Esophagus squamous epithelium (tissue), 4 donors: Measurements from ENCODE around the gene WBP1.

Experiments
- CTCF ChIP-seq, 6 experiments: fragments of 450-650 bp in 4 of 6; fragments of 200-600 bp in 2 of 6; sonication (generic) in 2 of 6; IDR thresholded peaks; one replicate each; pipeline ENCODE4 v1.5.1; 2016 to 2019; ENCODE audit warnings: antibody characterized with exemption in 6 of 6, mild to moderate bottlenecking in 4 of 6, moderate library complexity in 4 of 6
- POLR2A ChIP-seq, 4 donors: fragments of 450-650 bp; IDR thresholded peaks; one replicate each; pipeline ENCODE4 v1.6.1; 2017; ENCODE audit warnings: antibody characterized with exemption in 4 of 4, mild to moderate bottlenecking in 4 of 4, moderate library complexity in 3 of 4

DNA sequence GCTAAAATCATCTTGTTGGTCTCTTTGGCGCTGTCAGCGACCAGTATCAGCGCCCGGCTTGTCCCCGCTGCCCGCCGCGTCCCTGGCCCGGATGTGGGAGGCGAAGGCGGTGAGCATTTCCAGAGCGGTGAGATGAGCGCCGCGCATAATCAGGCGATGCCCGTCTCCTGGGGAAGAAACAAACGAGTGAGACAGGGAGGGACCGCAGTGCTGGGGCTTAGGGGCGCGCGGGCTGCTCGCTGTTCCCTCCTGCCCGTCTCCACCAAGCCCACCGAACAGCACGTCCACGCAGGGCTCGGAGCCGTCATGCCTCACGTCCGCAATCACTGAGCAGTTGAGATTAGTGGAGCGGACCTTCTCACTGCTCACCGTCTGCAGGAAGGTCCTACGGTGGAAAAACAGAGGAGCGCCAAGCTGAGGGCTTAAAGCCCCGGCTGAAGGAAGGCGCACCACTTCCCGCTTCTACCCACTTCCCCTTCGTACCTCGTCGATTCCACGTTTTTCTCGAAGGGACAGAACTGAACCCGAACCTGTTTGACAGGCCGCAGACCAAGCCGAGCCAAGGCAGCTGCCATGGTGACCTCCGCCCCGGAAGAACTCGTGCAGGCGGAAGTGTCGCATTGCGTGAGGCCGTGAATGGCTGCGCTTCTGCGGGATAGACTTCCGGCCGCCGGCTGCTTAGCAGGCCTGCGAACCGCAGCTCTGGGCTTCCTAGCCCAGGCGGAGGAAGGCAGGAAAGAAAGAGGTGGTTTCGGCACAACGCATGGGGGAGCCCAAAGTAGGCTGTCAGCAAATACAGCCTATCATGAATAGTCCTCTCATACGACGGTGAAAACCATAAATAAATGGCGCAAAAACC, 14.1 kb downstream of the WBP1 start, which contains the start of gene MRPL53:
- TF ChIP-seq CTCF (IDR thresholded peaks at IDR 0.05) (peak in 1 of 6 experiments; percentile 17), POLR2A (IDR thresholded peaks at IDR 0.05) (peak in 3 of 4 donors; percentile 28 to 78 (median 62))
